ENCODE results near the gene SKAP1. TPM values are rescaled to one million over a fixed set of nuclear protein-coding genes. Genes with fewer than 3 reads are reported as not detected.
A peak's percentile ranks its signal among the peaks of the same experiment; 100 is the strongest.

The SKAP1 gene
- total RNA-seq, 2 experiments from 2014 or later, result 75.5 to 91.4 TPM

- Mint-ChIP-seq H3K4me1 (no peaks in the 10 kb centered on the region), H3K4me3 (no peak overlapping the region), H3K27me3 (no peaks in the 10 kb centered on the region), H3K36me3 (peaks cover 7% of the 10 kb centered on the region), H3K9me3 (ENCODE audit: low read depth) (no peaks in the 10 kb centered on the region), H3K27ac (no peak overlapping the region)
- CTCF ChIA-PET, result interaction anchor here (0.6 to 1.7 kb wide), 4 partner anchors 14 to 271 kb away, joined by 3 to 6 read pairs (median 4); partner anchors contain the start of gene HOXB5
- no peak for ATAC-seq
- DNase-seq, result no peak
These were observed 108.0 kb downstream of the SKAP1 start for GRCh38 chr17:48322060-48322459.

- Mint-ChIP-seq H3K27me3 (no peaks in the 10 kb centered on the region), H3K4me1 (no peaks in the 10 kb centered on the region)
These were observed 112.3 kb downstream of the SKAP1 start for GRCh38 chr17:48317732-48318131.

GRCh38 chr17:48314716-48315115, 115.3 kb downstream of the SKAP1 start:
- DNase-seq (no peak), ATAC-seq (no peak)
- Mint-ChIP-seq H3K4me3 (no peak overlapping the region), H3K9me3 (ENCODE audit: low read depth) (no peaks in the 10 kb centered on the region), H3K36me3 (peaks cover 9% of the 10 kb centered on the region), H3K27me3 (no peaks in the 10 kb centered on the region), H3K4me1 (no peaks in the 10 kb centered on the region), H3K27ac (no peak overlapping the region)
- CTCF ChIA-PET, result no interaction called here

More at GRCh38 chr17:48317732-48318131, 112.3 kb downstream of the SKAP1 start:
- Mint-ChIP-seq H3K9me3 (ENCODE audit: low read depth) (no peaks in the 10 kb centered on the region), H3K36me3 (peaks cover 10% of the 10 kb centered on the region), H3K27ac (no peak overlapping the region), H3K4me3 (no peak overlapping the region)
- DNase-seq (no peak), ATAC-seq (no peak)
- CTCF ChIA-PET, result interaction anchor here (1.2 kb wide), 1 partner anchor 10 kb away, joined by 4 read pairs; no protein-coding TSS in a partner anchor

- no peaks in the 10 kb centered on the region for H3K9me3 Mint-ChIP-seq (ENCODE audit: low read depth)
- H3K36me3 Mint-ChIP-seq, result peaks cover 6% of the 10 kb centered on the region
- DNase-seq, result no peak
- H3K27me3 Mint-ChIP-seq, result no peaks in the 10 kb centered on the region
- no peak overlapping the region for H3K27ac Mint-ChIP-seq
- no peaks in the 10 kb centered on the region for H3K4me1 Mint-ChIP-seq
- no peak for ATAC-seq
- CTCF ChIA-PET, result no interaction called here
- no peak overlapping the region for H3K4me3 Mint-ChIP-seq
These were observed 116.8 kb downstream of the SKAP1 start for GRCh38 chr17:48313096-48313755.

- Mint-ChIP-seq H3K9me3 (ENCODE audit: low read depth) (no peaks in the 10 kb centered on the region), H3K27me3 (no peaks in the 10 kb centered on the region), H3K4me3 (no peak overlapping the region), H3K27ac (no peak overlapping the region), H3K4me1 (peaks cover 4% of the 10 kb centered on the region), H3K36me3 (no peaks in the 10 kb centered on the region)
- DNase-seq, result no peak
- ATAC-seq, result no peak
- CTCF ChIA-PET, result no interaction called here
These were observed 118.7 kb downstream of the SKAP1 start for GRCh38 chr17:48311324-48311723.

- H3K27me3 Mint-ChIP-seq, result no peaks in the 10 kb centered on the region
- ATAC-seq, result no peak
- H3K27ac Mint-ChIP-seq, result no peak overlapping the region
- H3K4me3 Mint-ChIP-seq, result no peak overlapping the region
- H3K4me1 Mint-ChIP-seq, result peaks cover 4% of the 10 kb centered on the region
- CTCF ChIA-PET, result no interaction called here
- no peak for DNase-seq
- H3K9me3 Mint-ChIP-seq (ENCODE audit: low read depth), result no peaks in the 10 kb centered on the region
- no peaks in the 10 kb centered on the region for H3K36me3 Mint-ChIP-seq
These were observed 119.2 kb downstream of the SKAP1 start for GRCh38 chr17:48310748-48311213.

GRCh38 chr17:48308581-48308980, 121.4 kb downstream of the SKAP1 start:
- H3K27ac Mint-ChIP-seq, result no peak overlapping the region
- CTCF ChIA-PET, result interaction anchor here (0.7 to 2.3 kb wide), 22 partner anchors 8 to 310 kb away, joined by 3 to 22 read pairs (median 4); partner anchors contain the start of gene HOXB5
- H3K4me1 Mint-ChIP-seq, result peaks cover 4% of the 10 kb centered on the region
- H3K4me3 Mint-ChIP-seq, result no peak overlapping the region
- H3K27me3 Mint-ChIP-seq, result no peaks in the 10 kb centered on the region
- no peak for ATAC-seq
- no peaks in the 10 kb centered on the region for H3K9me3 Mint-ChIP-seq (ENCODE audit: low read depth)
- peaks cover 4% of the 10 kb centered on the region for H3K36me3 Mint-ChIP-seq
- DNase-seq, result no peak

GRCh38 chr17:48307814-48308411, 122.1 kb downstream of the SKAP1 start:
- ATAC-seq, result peak; percentile 71
- H3K4me3 Mint-ChIP-seq, result no peak overlapping the region
- DNase-seq, result peak; percentile 67
- CTCF ChIA-PET, result interaction anchor here (0.7 to 2.3 kb wide), 24 partner anchors 8 to 310 kb away, joined by 3 to 22 read pairs (median 4); partner anchors contain the start of gene HOXB5
- no peaks in the 10 kb centered on the region for H3K9me3 Mint-ChIP-seq (ENCODE audit: low read depth)
- peaks cover 4% of the 10 kb centered on the region for H3K4me1 Mint-ChIP-seq
- H3K36me3 Mint-ChIP-seq, result peaks cover 4% of the 10 kb centered on the region
- H3K27ac Mint-ChIP-seq, result no peak overlapping the region
- no peaks in the 10 kb centered on the region for H3K27me3 Mint-ChIP-seq

- Mint-ChIP-seq H3K36me3 (peaks cover 4% of the 10 kb centered on the region), H3K27me3 (no peaks in the 10 kb centered on the region), H3K4me1 (peaks cover 4% of the 10 kb centered on the region), H3K9me3 (ENCODE audit: low read depth) (no peaks in the 10 kb centered on the region), H3K4me3 (no peak overlapping the region), H3K27ac (no peak overlapping the region)
- CTCF ChIA-PET, result interaction anchor here (0.9 to 2.3 kb wide), 12 partner anchors 8 to 311 kb away, joined by 3 to 22 read pairs (median 6); partner anchors contain the start of gene HOXB5
- DNase-seq (no peak), ATAC-seq (no peak)
These were observed 122.8 kb downstream of the SKAP1 start for GRCh38 chr17:48307255-48307654.

- Mint-ChIP-seq H3K4me3 (no peak overlapping the region), H3K27me3 (no peaks in the 10 kb centered on the region), H3K36me3 (peaks cover 6% of the 10 kb centered on the region), H3K9me3 (ENCODE audit: low read depth) (no peaks in the 10 kb centered on the region), H3K4me1 (peaks cover 13% of the 10 kb centered on the region), H3K27ac (no peak overlapping the region)
- ATAC-seq (no peak), DNase-seq (no peak)
- CTCF ChIA-PET, result no interaction called here
These were observed 129.0 kb downstream of the SKAP1 start for GRCh38 chr17:48301002-48301401.

- Mint-ChIP-seq H3K27ac (no peak overlapping the region), H3K4me3 (no peak overlapping the region), H3K36me3 (peaks cover 5% of the 10 kb centered on the region), H3K27me3 (no peaks in the 10 kb centered on the region), H3K4me1 (peaks cover 22% of the 10 kb centered on the region), H3K9me3 (ENCODE audit: low read depth) (no peaks in the 10 kb centered on the region)
- CTCF ChIA-PET, result interaction anchor here (2.5 kb wide), 1 partner anchor 8 kb away, joined by 8 read pairs; no protein-coding TSS in a partner anchor
- DNase-seq (no peak), ATAC-seq (no peak)
These were observed 130.3 kb downstream of the SKAP1 start for GRCh38 chr17:48299760-48300159.

GRCh38 chr17:48297825-48298224, 132.2 kb downstream of the SKAP1 start:
- peaks cover 5% of the 10 kb centered on the region for H3K36me3 Mint-ChIP-seq
- no peaks in the 10 kb centered on the region for H3K27me3 Mint-ChIP-seq
- peaks cover 36% of the 10 kb centered on the region for H3K4me1 Mint-ChIP-seq
- no peaks in the 10 kb centered on the region for H3K9me3 Mint-ChIP-seq (ENCODE audit: low read depth)
- no peak overlapping the region for H3K27ac Mint-ChIP-seq
- no peak overlapping the region for H3K4me3 Mint-ChIP-seq
- ATAC-seq (no peak), DNase-seq (no peak)
- CTCF ChIA-PET, result interaction anchor here (2.5 kb wide), 1 partner anchor 10 kb away, joined by 8 read pairs; no protein-coding TSS in a partner anchor

GRCh38 chr17:48296453-48296852, 133.6 kb downstream of the SKAP1 start:
- no peak overlapping the region for H3K4me3 Mint-ChIP-seq
- no peaks in the 10 kb centered on the region for H3K9me3 Mint-ChIP-seq (ENCODE audit: low read depth)
- H3K27ac Mint-ChIP-seq, result no peak overlapping the region
- no peak for ATAC-seq
- H3K36me3 Mint-ChIP-seq, result peaks cover 5% of the 10 kb centered on the region
- no peaks in the 10 kb centered on the region for H3K27me3 Mint-ChIP-seq
- DNase-seq, result no peak
- H3K4me1 Mint-ChIP-seq, result peaks cover 36% of the 10 kb centered on the region
- CTCF ChIA-PET, result interaction anchor here (1.6 to 1.7 kb wide), 2 partner anchors 12 to 297 kb away, joined by 4 to 6 read pairs; partner anchors contain the start of gene HOXB5
